WTC11 (cell line): Measurements from ENCODE around the gene DNAJB9. TPM values are rescaled to one million over a fixed set of nuclear protein-coding genes. Genes with fewer than 3 reads are reported as not detected.

Experiments
- ATAC-seq: fragments of 200-7000 bp; cut with Tn5 transposase; 2 replicates; pipeline ENCODE4 v1.10.0; 2021; ENCODE audit warnings: mild to moderate bottlenecking, moderate library complexity
- CTCF ChIA-PET: fragments of 300-600 bp; sonication (Branson Sonifier 250); formaldehyde crosslinking; loops from one replicate; lab custom pipeline; 2021; ENCODE audit warnings: antibody characterized with exemption; lab: Charles Lee
- POLR2A ChIA-PET: fragments of 350-600 bp; sonication (Branson Sonifier 250); formaldehyde crosslinking; loops from one replicate; lab custom pipeline; 2021; ENCODE audit warnings: antibody characterized with exemption; lab: Charles Lee
- DNase-seq: peaks from one replicate; pipeline ENCODE4 v3.0.0; 2021; ENCODE audit warnings: low spot score
- H3K27ac Mint-ChIP-seq: 2 replicates; pipeline ENCODE4 v1.8.0; 2021; ENCODE audit warnings: mixed read lengths
- H3K27me3 Mint-ChIP-seq: 2 replicates; pipeline ENCODE4 v1.8.0; 2021; ENCODE audit warnings: low read depth, mild to moderate bottlenecking, moderate library complexity, mixed read lengths
- H3K36me3 Mint-ChIP-seq: 2 replicates; pipeline ENCODE4 v1.8.0; 2021; ENCODE audit warnings: mixed read lengths
- H3K4me1 Mint-ChIP-seq: 2 replicates; pipeline ENCODE4 v1.8.0; 2022; ENCODE audit warnings: mixed read lengths
- H3K4me3 Mint-ChIP-seq: 2 replicates; pipeline ENCODE4 v1.8.0; 2021; ENCODE audit warnings: mild to moderate bottlenecking, moderate library complexity, mixed read lengths
- H3K9me3 Mint-ChIP-seq: 2 replicates; pipeline ENCODE4 v1.8.0; 2021; ENCODE audit warnings: mixed read lengths
- ATF2 ChIP-seq: sonication (generic); formaldehyde crosslinking; IDR thresholded peaks from 2 replicates; pipeline ENCODE4 v1.8.1; 2022; ENCODE audit warnings: low read depth, missing genetic modification reagents, borderline replicate concordance
- ATF6 ChIP-seq: sonication (generic); formaldehyde crosslinking; IDR thresholded peaks from 2 replicates; pipeline ENCODE4 v1.8.1; 2023; ENCODE audit warnings: mild to moderate bottlenecking, missing genetic modification reagents
- CTCF ChIP-seq: fragments of 200-600 bp; IDR thresholded peaks from 2 replicates; pipeline ENCODE4 v1.8.0; 2022; ENCODE audit warnings: antibody characterized with exemption
- E2F5 ChIP-seq: sonication (generic); formaldehyde crosslinking; IDR thresholded peaks from 2 replicates; pipeline ENCODE4 v1.8.1; 2022; ENCODE audit warnings: mild to moderate bottlenecking, moderate library complexity, missing genetic modification reagents
- FOXP1 ChIP-seq: sonication (generic); formaldehyde crosslinking; IDR thresholded peaks from 2 replicates; pipeline ENCODE4 v1.8.0; 2022; ENCODE audit warnings: missing genetic modification reagents, mild to moderate bottlenecking, moderate library complexity, borderline replicate concordance
- FOXP4 ChIP-seq: sonication (generic); formaldehyde crosslinking; IDR thresholded peaks from 2 replicates; pipeline ENCODE4 v1.8.0; 2022; ENCODE audit warnings: mild to moderate bottlenecking, missing genetic modification reagents
- GABPB1 ChIP-seq: sonication (generic); formaldehyde crosslinking; IDR thresholded peaks from 2 replicates; pipeline ENCODE4 v1.8.1; 2023; ENCODE audit warnings: mild to moderate bottlenecking, missing genetic modification reagents
- IRF2 ChIP-seq: sonication (generic); formaldehyde crosslinking; IDR thresholded peaks from 2 replicates; pipeline ENCODE4 v1.8.0; 2022; ENCODE audit warnings: low read depth, missing genetic modification reagents, borderline replicate concordance
- MXD4 ChIP-seq: fragments of 250-450 bp; sonication (Bioruptor Pico); IDR thresholded peaks from 2 replicates; pipeline ENCODE4 v1.8.0; 2021; ENCODE audit warnings: mild to moderate bottlenecking, moderate library complexity, borderline replicate concordance
- TCF7 ChIP-seq: sonication (generic); formaldehyde crosslinking; IDR thresholded peaks from 2 replicates; pipeline ENCODE4 v1.8.0; 2022; ENCODE audit warnings: mild to moderate bottlenecking, low read depth, missing genetic modification reagents, moderate library complexity
- TP53 ChIP-seq: sonication (generic); formaldehyde crosslinking; IDR thresholded peaks from 2 replicates; pipeline ENCODE4 v1.8.1; 2023; ENCODE audit warnings: mild to moderate bottlenecking, missing genetic modification reagents
- USF2 ChIP-seq: sonication (generic); formaldehyde crosslinking; IDR thresholded peaks from 2 replicates; pipeline ENCODE4 v1.8.1; 2023; ENCODE audit warnings: mild to moderate bottlenecking, missing genetic modification reagents, moderate library complexity
- ZMAT4 ChIP-seq: fragments of 250-450 bp; sonication (Bioruptor Pico); IDR thresholded peaks from 2 replicates; pipeline ENCODE4 v1.9.0; 2021; ENCODE audit warnings: mild to moderate bottlenecking
- ZNF423 ChIP-seq: fragments of 250-450 bp; sonication (Bioruptor Pico); IDR thresholded peaks from 2 replicates; pipeline ENCODE4 v2.1.2; 2022; ENCODE audit warnings: mild to moderate bottlenecking, moderate library complexity
- total RNA-seq: library from RNA; stranded (reverse); gene quantifications from 3 replicates; pipeline ENCODE4 v1.2.3, GENCODE V29; 2021

Gene DNAJB9
- total RNA-seq, 1 experiment from 2014 or later = 6.6 TPM

- Mint-ChIP-seq H3K27ac (no peak overlapping the region), H3K27me3 (no peaks in the 10 kb centered on the region), H3K4me1 (peaks cover 21% of the 10 kb centered on the region), H3K4me3 (no peak overlapping the region), H3K36me3 (no peaks in the 10 kb centered on the region), H3K9me3 (no peaks in the 10 kb centered on the region)
- POLR2A ChIA-PET = no interaction called here
- DNase-seq = no peak
- ATAC-seq = no peak
- CTCF ChIA-PET = interaction anchor here (1.0 to 1.2 kb wide), 2 partner anchors 41 to 195 kb away, joined by 3 to 4 read pairs; partner anchors contain the start of gene DNAJB9
- TF ChIP-seq TCF7 (no peak), ZMAT4 (CRISPR knock-in tag) (no peak), USF2 (CRISPR knock-in tag) (no peak), ZNF423 (no peak), FOXP1 (no peak), TP53 (CRISPR knock-in tag) (no peak), ATF2 (CRISPR knock-in tag) (no peak), E2F5 (no peak)
Measured at GRCh38 chr7:108611268-108611667, 41.6 kb downstream of the DNAJB9 start.

- TF ChIP-seq CTCF (peak; percentile 82), ATF6 (no peak)
- Mint-ChIP-seq H3K4me3 (no peak overlapping the region), H3K4me1 (peaks cover 29% of the 10 kb centered on the region), H3K27me3 (no peaks in the 10 kb centered on the region), H3K27ac (no peak overlapping the region), H3K9me3 (no peaks in the 10 kb centered on the region), H3K36me3 (no peaks in the 10 kb centered on the region)
- ChIA-PET CTCF (no interaction called here), POLR2A (no interaction called here)
- ATAC-seq (peak; percentile 33; the same call in 1 of the 2 replicates), DNase-seq (no peak)
Measured at GRCh38 chr7:108613147-108613948, 43.7 kb downstream of the DNAJB9 start.

- ATAC-seq (no peak), DNase-seq (no peak)
- Mint-ChIP-seq H3K27me3 (no peaks in the 10 kb centered on the region), H3K4me1 (peaks cover 35% of the 10 kb centered on the region), H3K4me3 (no peak overlapping the region), H3K9me3 (no peaks in the 10 kb centered on the region), H3K36me3 (no peaks in the 10 kb centered on the region), H3K27ac (no peak overlapping the region)
- CTCF ChIA-PET = interaction anchor here (1.0 to 1.1 kb wide), 2 partner anchors 47 to 156 kb away, joined by 3 to 4 read pairs; no protein-coding TSS in a partner anchor
- POLR2A ChIA-PET = no interaction called here
- TF ChIP-seq IRF2 (CRISPR knock-in tag) (no peak), GABPB1 (0 out of 2 replicates have a peak, but pooled peaks have one; percentile 13), FOXP4 (CRISPR knock-in tag) (no peak), MXD4 (CRISPR knock-in tag) (no peak)
Measured at GRCh38 chr7:108613949-108614381, 44.3 kb downstream of the DNAJB9 start.
